IMR-90 (cell line): ENCODE results near the gene ME3. TPM values are rescaled to one million over a fixed set of nuclear protein-coding genes. Genes with fewer than 3 reads are reported as not detected.
A peak's percentile ranks its signal among the peaks of the same experiment; 100 is the strongest.

Source experiments
- ATAC-seq: fragments of 200-7000 bp; cut with Tn5 transposase; 2 replicates; pipeline ENCODE4 v1.9.1; 2020; ENCODE audit warnings: low read depth, mild to moderate bottlenecking, moderate library complexity
- BruUV-seq: library from RNA; stranded (reverse); fragments of 400-500 nt; replicated peaks from 2 replicates; lab custom pipeline; 2021; lab: Mats Ljungman, UMichigan
- CTCF ChIA-PET: fragments of 300-600 bp; formaldehyde crosslinking; extraction: SDS; loops from one replicate; lab custom pipeline; 2021; ENCODE audit warnings: antibody characterized with exemption; lab: Yijun Ruan, JAX
- POLR2A ChIA-PET: fragments of 300-600 bp; sonication (Branson Sonifier 250); formaldehyde crosslinking; loops from one replicate; lab custom pipeline; 2022; ENCODE audit warnings: antibody characterized with exemption; ENCODE audit not compliant: unreplicated experiment; lab: Charles Lee
- DNase-seq: peaks from one replicate; pipeline ENCODE4 v3.0.0; 2013
- H2AFZ ChIP-seq: replicated peaks from 2 replicates; pipeline ENCODE3; 2013; ENCODE audit warnings: low read length, mild to moderate bottlenecking; ENCODE audit not compliant: poor library complexity
- H2AK5ac ChIP-seq: 2 replicates; pipeline ENCODE4 v1.6.1; 2013; ENCODE audit warnings: low read depth, low read length, inconsistent platforms
- H2AK9ac ChIP-seq: replicated peaks from 2 replicates; pipeline ENCODE3; 2013; ENCODE audit warnings: mild to moderate bottlenecking, low read depth, low read length, moderate library complexity; ENCODE audit not compliant: poor library complexity
- H2BK120ac ChIP-seq: 2 replicates; pipeline ENCODE4 v1.6.1; 2013; ENCODE audit warnings: low read depth, low read length, inconsistent platforms
- H2BK15ac ChIP-seq: 3 replicates; pipeline ENCODE4 v1.6.1; 2013; ENCODE audit warnings: low read depth, low read length, inconsistent platforms
- H2BK20ac ChIP-seq: 2 replicates; pipeline ENCODE4 v1.6.1; 2013; ENCODE audit warnings: low read depth, mild to moderate bottlenecking, inconsistent platforms, low read length, moderate library complexity
- H2BK5ac ChIP-seq: 2 replicates; pipeline ENCODE4 v1.6.1; 2013; ENCODE audit warnings: mild to moderate bottlenecking, low read depth, low read length, inconsistent platforms; ENCODE audit not compliant: poor library complexity, severe bottlenecking
- H3K14ac ChIP-seq: replicated peaks from 2 replicates; pipeline ENCODE4 v1.6.1; 2013; ENCODE audit warnings: low read depth, low read length, inconsistent platforms
- H3K18ac ChIP-seq: 2 replicates; pipeline ENCODE4 v1.6.1; 2013; ENCODE audit warnings: low read depth, low read length, control low read depth
- H3K23ac ChIP-seq: 2 replicates; pipeline ENCODE4 v1.6.1; 2013; ENCODE audit warnings: low read depth, low read length, inconsistent platforms
- H3K27ac ChIP-seq: 2 replicates; pipeline ENCODE4 v1.5.1; 2013; ENCODE audit warnings: mild to moderate bottlenecking, control low read depth, low read length; ENCODE audit not compliant: insufficient read depth
- H3K27me3 ChIP-seq: 2 replicates; pipeline ENCODE4 v1.6.1; 2013; ENCODE audit warnings: low read length; ENCODE audit not compliant: control insufficient read depth, insufficient read depth
- H3K36me3 ChIP-seq: 2 replicates; pipeline ENCODE4 v1.6.1; 2013; ENCODE audit warnings: low read length, mixed read lengths; ENCODE audit not compliant: control insufficient read depth, insufficient read depth
- H3K4ac ChIP-seq: 2 replicates; pipeline ENCODE4 v1.6.1; 2013; ENCODE audit warnings: low read depth, low read length, inconsistent platforms
- H3K4me1 ChIP-seq: 2 replicates; pipeline ENCODE4 v1.6.1; 2013; ENCODE audit warnings: low read length, mixed read lengths; ENCODE audit not compliant: control insufficient read depth, insufficient read depth
- H3K4me2 ChIP-seq: 2 replicates; pipeline ENCODE4 v1.6.1; 2013; ENCODE audit warnings: low read depth, mild to moderate bottlenecking, control low read depth, low read length, moderate library complexity
- H3K4me3 ChIP-seq: 2 replicates; pipeline ENCODE4 v1.5.1; 2013; ENCODE audit warnings: low read depth, mild to moderate bottlenecking, control low read depth, low read length, moderate library complexity; ENCODE audit not compliant: insufficient read depth
- H3K56ac ChIP-seq: 2 replicates; pipeline ENCODE4 v1.6.1; 2013; ENCODE audit warnings: low read length, inconsistent platforms; ENCODE audit not compliant: insufficient read depth; ENCODE audit errors: extremely low read depth
- H3K79me1 ChIP-seq, 2 experiments: 2 replicates each; pipeline ENCODE4 v1.6.1; 2013; ENCODE audit warnings: low read length in 2 of 2, inconsistent platforms in 1 of 2, low read depth in 1 of 2
- H3K9ac ChIP-seq: 2 replicates; pipeline ENCODE4 v1.6.1; 2013; ENCODE audit warnings: low read depth, low read length, control low read depth
- H3K9me1 ChIP-seq: 2 replicates; pipeline ENCODE4 v1.6.1; 2013; ENCODE audit warnings: low read length, inconsistent platforms; ENCODE audit not compliant: insufficient read depth
- H3K9me3 ChIP-seq: 2 replicates; pipeline ENCODE4 v1.6.1; 2013; ENCODE audit warnings: low read length; ENCODE audit not compliant: control insufficient read depth, insufficient read depth
- H4K20me1 ChIP-seq: 2 replicates; pipeline ENCODE4 v1.6.1; 2013; ENCODE audit warnings: low read length, inconsistent platforms; ENCODE audit not compliant: insufficient read depth
- H4K5ac ChIP-seq: 2 replicates; pipeline ENCODE4 v1.6.1; 2013; ENCODE audit warnings: mild to moderate bottlenecking, low read depth, low read length, control low read depth
- H4K8ac ChIP-seq, 2 experiments: 2 replicates each; pipeline ENCODE4 v1.6.1; 2013; ENCODE audit warnings: low read depth in 2 of 2, low read length in 2 of 2, control low read depth in 1 of 2, inconsistent platforms in 1 of 2
- H4K91ac ChIP-seq: 2 replicates; pipeline ENCODE4 v1.6.1; 2013; ENCODE audit warnings: low read depth, low read length, inconsistent platforms; ENCODE audit not compliant: insufficient read depth
- BHLHE40 ChIP-seq: fragments of 150-350 bp; IDR thresholded peaks from 2 replicates; pipeline ENCODE4 v1.6.1; 2016; ENCODE audit warnings: mild to moderate bottlenecking, low read depth, low read length
- CEBPB ChIP-seq: IDR thresholded peaks from 2 replicates; pipeline ENCODE4 v1.6.1; 2012; ENCODE audit warnings: low read depth, low read length, improper control_type of control experiment
- CHD1 ChIP-seq: IDR thresholded peaks from 2 replicates; pipeline ENCODE4 v1.6.1; 2012; ENCODE audit warnings: low read depth, low read length, improper control_type of control experiment
- FOS ChIP-seq: fragments of 150-350 bp; IDR thresholded peaks from 2 replicates; pipeline ENCODE4 v1.6.1; 2016; ENCODE audit warnings: low read depth, low read length
- MAFK ChIP-seq: IDR thresholded peaks from 2 replicates; pipeline ENCODE4 v1.6.1; 2012; ENCODE audit warnings: low read depth, low read length, improper control_type of control experiment
- MAZ ChIP-seq: IDR thresholded peaks from 2 replicates; pipeline ENCODE4 v1.6.1; 2012; ENCODE audit warnings: low read depth, mild to moderate bottlenecking, low read length, improper control_type of control experiment, moderate library complexity, borderline replicate concordance
- MXI1 ChIP-seq: IDR thresholded peaks from 2 replicates; pipeline ENCODE4 v1.6.1; 2012; ENCODE audit warnings: low read depth, mild to moderate bottlenecking, low read length, moderate library complexity, borderline replicate concordance
- NFE2L2 ChIP-seq: fragments of 150-350 bp; IDR thresholded peaks from 2 replicates; pipeline ENCODE4 v1.6.1; 2016; ENCODE audit warnings: low read depth, mild to moderate bottlenecking, low read length
- POLR2A ChIP-seq: IDR thresholded peaks from 2 replicates; pipeline ENCODE4 v1.6.1; 2012; ENCODE audit warnings: mild to moderate bottlenecking, low read depth, low read length
- RAD21 ChIP-seq: IDR thresholded peaks from 2 replicates; pipeline ENCODE4 v1.6.1; 2012; ENCODE audit warnings: low read length, improper control_type of control experiment
- RCOR1 ChIP-seq: IDR thresholded peaks from 2 replicates; pipeline ENCODE4 v1.6.1; 2012; ENCODE audit warnings: mild to moderate bottlenecking, low read length, improper control_type of control experiment; ENCODE audit not compliant: insufficient replicate concordance
- RFX5 ChIP-seq: IDR thresholded peaks from 2 replicates; pipeline ENCODE4 v1.8.0; 2012; ENCODE audit warnings: low read depth, mild to moderate bottlenecking, low read length, moderate library complexity
- SMC3 ChIP-seq: fragments of 150-350 bp; IDR thresholded peaks from 2 replicates; pipeline ENCODE4 v1.6.1; 2016; ENCODE audit warnings: low read depth, mild to moderate bottlenecking, antibody characterized with exemption, low read length, moderate library complexity
- WGBS, 2 experiments: methylation state at CpG; one replicate each; pipeline versions ENCODE4 v1.1.5 to v1.1.7; 2013; ENCODE audit warnings: missing lambda C conversion rate in 2 of 2; ENCODE audit not compliant: insufficient read length in 1 of 2; ENCODE audit errors: extremely low coverage in 2 of 2; 5-methylcytosine and 5-hydroxymethylcytosine counted together
- dilution Hi-C: fragments of 300-500 bp; cut with HindIII; formaldehyde crosslinking; loops from one replicate; pipeline ENCODE4 v1.14.3; 2018; ENCODE audit warnings: low sequenced_read_pairs; ENCODE audit not compliant: unreplicated experiment
- in situ Hi-C: fragments of 300-500 bp; cut with MboI; formaldehyde crosslinking; loops from 3 replicates; pipeline ENCODE4 v1.14.3; 2019; ENCODE audit warnings: low sequenced_read_pairs, inconsistent platforms, mixed read lengths
- intact Hi-C: fragments of 100-400 bp; cut with micrococcal nuclease; formaldehyde crosslinking; loops from 2 replicates; pipeline ENCODE4 v1.10.0; 2022
- polyA plus RNA-seq, 3 experiments: library from polyadenylated mRNA; depleted of rRNA; stranded (reverse); fragments of >200 nt; gene quantifications; 2 replicates each; pipeline ENCODE4 v1.2.3, GENCODE V29; 2012; ENCODE audit warnings: low replicate concordance in 1 of 3
- total RNA-seq: library from RNA; depleted of rRNA; stranded (reverse); fragments of >200 nt; gene quantifications from 2 replicates; pipeline ENCODE4 v1.2.3, GENCODE V29; 2012
- TF ChIP-seq, protein P1 (sequence below): conservative IDR thresholded peaks from 2 replicates; pipeline ENCODE4 v1.5.1; 2012; ENCODE audit warnings: mild to moderate bottlenecking, low read depth, low read length, improper control_type of control experiment
- TF ChIP-seq, protein P2 (sequence below): fragments of 150-350 bp; IDR thresholded peaks from 2 replicates; pipeline ENCODE4 v1.6.1; 2017; ENCODE audit warnings: mild to moderate bottlenecking, antibody characterized with exemption, low read length, low read depth
- TF ChIP-seq, protein P3 (sequence below): fragments of 150-350 bp; IDR thresholded peaks from 2 replicates; pipeline ENCODE4 v1.6.1; 2016; ENCODE audit warnings: low read depth, mild to moderate bottlenecking, low read length, moderate library complexity, borderline replicate concordance

Gene ME3
- total and polyA plus RNA-seq, 2 of the 4 experiments (the other 2 are of a cell fraction): 7.8 to 9.0 TPM

DNA sequence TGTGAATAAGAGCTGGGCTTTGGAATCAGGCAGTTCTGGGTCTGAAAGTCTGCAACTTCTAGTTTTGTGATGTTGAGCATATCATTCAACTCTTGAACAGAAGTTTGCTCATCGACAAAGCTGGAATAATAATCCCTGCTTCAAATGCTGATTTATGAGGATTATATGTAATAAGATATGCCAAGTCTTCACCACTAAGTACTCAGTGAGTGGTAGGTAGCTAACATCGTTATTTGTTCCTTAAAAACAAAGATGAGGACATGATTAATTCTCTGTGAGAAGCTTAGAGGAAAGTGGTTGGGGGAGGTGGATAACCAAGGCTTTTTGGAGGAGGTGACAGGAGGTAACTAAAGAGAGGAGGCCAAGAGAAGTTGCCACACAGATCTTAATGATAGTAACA is 96.5 kb downstream of the ME3 start:
- in situ Hi-C loops: no loop called here
- Histone ChIP-seq H4K8ac (no peak overlapping the region), H3K79me1 (peaks cover 0 to 4% of the 10 kb centered on the region in 2 experiments; a peak in 1 of 4 replicates), H3K18ac (no peak overlapping the region), H2AK9ac (no peak overlapping the region), H3K4ac (no peak overlapping the region), H3K36me3 (no peaks in the 10 kb centered on the region), H3K9ac (no peak overlapping the region), H3K23ac (no peak overlapping the region), H4K20me1 (no peaks in the 10 kb centered on the region), H3K4me2 (no peak overlapping the region), H4K5ac (no peak overlapping the region), H2AK5ac (peak overlapping the region; percentile 25; the same call in 1 of the 2 replicates), H3K9me3 (no peaks in the 10 kb centered on the region), H3K4me1 (peaks cover 7% of the 10 kb centered on the region), H2AFZ (no peak overlapping the region), H4K91ac (no peak overlapping the region), H3K4me3 (no peak overlapping the region), H3K56ac (no peak overlapping the region), H2BK120ac (no peak overlapping the region), H2BK20ac (no peak overlapping the region), H3K27me3 (no peaks in the 10 kb centered on the region), H2BK5ac (no peak overlapping the region), H2BK15ac (peak overlapping the region; percentile 2; the same call in 1 of the 3 replicates), H3K27ac (no peak overlapping the region), H3K14ac (no peak overlapping the region), H3K9me1 (peaks cover 11% of the 10 kb centered on the region)
- intact Hi-C loops: no loop called here
- ChIA-PET POLR2A (no interaction called here), CTCF (interaction anchor here (0.6 kb wide), 1 partner anchor 47 kb away, joined by 7 read pairs; no protein-coding TSS in a partner anchor)
- no peak for ATAC-seq
- BruUV-seq: no TSS peak
- WGBS, 2 experiments: no CpG with 5 or more reads among the region's 2 CpGs
- dilution Hi-C loops: no loop called here
- TF ChIP-seq RCOR1 (no peak), FOS (no peak), NFE2L2 (no peak), MAZ (no peak), CHD1 (no peak), RAD21 (no peak), POLR2A (no peak), RFX5 (no peak), MAFK (no peak), MXI1 (no peak), SMC3 (no peak), CEBPB (no peak), BHLHE40 (no peak)
- TF ChIP-seq, protein P1, sequence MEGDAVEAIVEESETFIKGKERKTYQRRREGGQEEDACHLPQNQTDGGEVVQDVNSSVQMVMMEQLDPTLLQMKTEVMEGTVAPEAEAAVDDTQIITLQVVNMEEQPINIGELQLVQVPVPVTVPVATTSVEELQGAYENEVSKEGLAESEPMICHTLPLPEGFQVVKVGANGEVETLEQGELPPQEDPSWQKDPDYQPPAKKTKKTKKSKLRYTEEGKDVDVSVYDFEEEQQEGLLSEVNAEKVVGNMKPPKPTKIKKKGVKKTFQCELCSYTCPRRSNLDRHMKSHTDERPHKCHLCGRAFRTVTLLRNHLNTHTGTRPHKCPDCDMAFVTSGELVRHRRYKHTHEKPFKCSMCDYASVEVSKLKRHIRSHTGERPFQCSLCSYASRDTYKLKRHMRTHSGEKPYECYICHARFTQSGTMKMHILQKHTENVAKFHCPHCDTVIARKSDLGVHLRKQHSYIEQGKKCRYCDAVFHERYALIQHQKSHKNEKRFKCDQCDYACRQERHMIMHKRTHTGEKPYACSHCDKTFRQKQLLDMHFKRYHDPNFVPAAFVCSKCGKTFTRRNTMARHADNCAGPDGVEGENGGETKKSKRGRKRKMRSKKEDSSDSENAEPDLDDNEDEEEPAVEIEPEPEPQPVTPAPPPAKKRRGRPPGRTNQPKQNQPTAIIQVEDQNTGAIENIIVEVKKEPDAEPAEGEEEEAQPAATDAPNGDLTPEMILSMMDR: no peak
- TF ChIP-seq, protein P2, sequence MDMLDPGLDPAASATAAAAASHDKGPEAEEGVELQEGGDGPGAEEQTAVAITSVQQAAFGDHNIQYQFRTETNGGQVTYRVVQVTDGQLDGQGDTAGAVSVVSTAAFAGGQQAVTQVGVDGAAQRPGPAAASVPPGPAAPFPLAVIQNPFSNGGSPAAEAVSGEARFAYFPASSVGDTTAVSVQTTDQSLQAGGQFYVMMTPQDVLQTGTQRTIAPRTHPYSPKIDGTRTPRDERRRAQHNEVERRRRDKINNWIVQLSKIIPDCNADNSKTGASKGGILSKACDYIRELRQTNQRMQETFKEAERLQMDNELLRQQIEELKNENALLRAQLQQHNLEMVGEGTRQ: no peak
- TF ChIP-seq, protein P3, sequence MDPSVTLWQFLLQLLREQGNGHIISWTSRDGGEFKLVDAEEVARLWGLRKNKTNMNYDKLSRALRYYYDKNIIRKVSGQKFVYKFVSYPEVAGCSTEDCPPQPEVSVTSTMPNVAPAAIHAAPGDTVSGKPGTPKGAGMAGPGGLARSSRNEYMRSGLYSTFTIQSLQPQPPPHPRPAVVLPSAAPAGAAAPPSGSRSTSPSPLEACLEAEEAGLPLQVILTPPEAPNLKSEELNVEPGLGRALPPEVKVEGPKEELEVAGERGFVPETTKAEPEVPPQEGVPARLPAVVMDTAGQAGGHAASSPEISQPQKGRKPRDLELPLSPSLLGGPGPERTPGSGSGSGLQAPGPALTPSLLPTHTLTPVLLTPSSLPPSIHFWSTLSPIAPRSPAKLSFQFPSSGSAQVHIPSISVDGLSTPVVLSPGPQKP: no peak
- DNase-seq: no peak
